GM19467 (cell line): Measurements from ENCODE around the gene PPP1R26.

Experiments used
- ATAC-seq: cut with Tn5 transposase; IDR thresholded peaks from one replicate; pipeline ENCODE4 v1.9.1; 2021; ENCODE audit warnings: mild to moderate bottlenecking, moderate library complexity; ENCODE audit not compliant: unreplicated experiment

PPP1R26 gene

DNA sequence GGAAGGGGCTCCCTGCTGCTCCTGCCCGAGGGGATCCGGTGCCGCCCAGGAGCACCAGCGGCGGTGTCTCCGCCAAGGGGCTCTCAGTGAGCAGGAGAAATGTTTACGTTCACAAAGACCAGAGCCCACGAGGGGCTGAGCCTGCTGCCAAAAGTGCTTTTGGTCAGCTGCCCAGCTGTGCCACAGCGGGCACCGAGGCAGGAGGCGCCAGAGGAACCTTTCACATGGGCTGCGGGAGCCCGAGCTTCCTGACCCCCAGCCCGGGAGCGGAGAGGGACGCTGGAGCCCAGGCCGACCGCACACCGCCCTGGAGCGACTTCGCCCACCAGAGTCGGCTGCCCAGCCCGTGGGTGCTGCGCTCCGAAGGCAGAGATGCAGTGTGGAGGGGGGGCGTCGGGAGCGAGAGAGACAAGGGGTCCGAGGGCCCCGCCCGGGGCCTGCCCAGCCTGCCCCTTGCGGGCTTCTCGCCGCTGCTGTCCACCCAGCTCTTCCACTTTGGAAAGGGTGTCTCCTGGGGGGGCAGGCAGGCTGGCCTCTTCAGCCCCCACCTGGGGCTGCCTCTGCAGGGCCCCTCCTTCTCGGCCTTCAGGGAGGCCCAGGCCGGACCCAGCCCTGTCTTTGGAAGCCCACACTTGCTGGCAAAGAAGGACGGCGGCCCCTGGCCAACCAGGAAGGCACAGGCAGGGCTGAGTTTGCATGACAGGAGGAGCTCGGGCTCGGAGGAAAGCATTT lies 7.9 kb downstream of the PPP1R26 start:
- no peak for ATAC-seq

DNA sequence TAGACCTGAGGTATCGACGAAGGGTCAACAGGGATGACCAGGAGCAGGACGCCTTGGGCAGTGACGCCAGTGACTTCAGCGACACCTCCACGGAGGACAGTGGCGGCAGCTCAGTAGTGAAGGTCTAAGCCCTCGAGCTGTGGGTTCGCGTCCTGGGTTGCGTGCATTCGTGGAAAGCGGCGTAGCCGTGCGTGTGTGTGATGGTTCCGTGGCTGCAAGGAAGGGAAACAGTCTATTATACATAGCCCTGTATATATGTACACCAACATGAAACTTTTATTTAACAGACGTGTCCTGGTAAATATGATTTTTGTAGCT lies 8.4 kb downstream of the PPP1R26 start:
- ATAC-seq: no peak

DNA sequence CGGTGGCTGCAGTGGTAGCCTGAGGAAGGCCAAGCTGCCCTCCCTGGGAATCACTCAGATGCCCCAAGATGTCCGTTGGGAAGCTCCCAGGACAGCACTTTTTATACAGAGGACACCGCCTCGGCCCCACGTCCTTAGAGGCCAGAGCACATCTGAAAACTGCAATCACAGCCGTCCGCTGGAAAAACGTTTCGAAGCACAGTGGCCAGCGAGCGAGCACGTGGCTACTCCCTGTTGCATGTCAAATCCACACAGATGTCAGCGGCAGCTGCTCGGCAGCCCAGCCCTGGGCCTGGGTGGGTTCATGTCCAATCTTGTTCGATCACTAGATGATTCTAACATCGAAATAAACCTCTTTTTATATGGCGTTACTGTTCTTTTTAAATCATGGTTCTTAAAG lies 8.9 kb downstream of the PPP1R26 start:
- ATAC-seq: no peak

DNA sequence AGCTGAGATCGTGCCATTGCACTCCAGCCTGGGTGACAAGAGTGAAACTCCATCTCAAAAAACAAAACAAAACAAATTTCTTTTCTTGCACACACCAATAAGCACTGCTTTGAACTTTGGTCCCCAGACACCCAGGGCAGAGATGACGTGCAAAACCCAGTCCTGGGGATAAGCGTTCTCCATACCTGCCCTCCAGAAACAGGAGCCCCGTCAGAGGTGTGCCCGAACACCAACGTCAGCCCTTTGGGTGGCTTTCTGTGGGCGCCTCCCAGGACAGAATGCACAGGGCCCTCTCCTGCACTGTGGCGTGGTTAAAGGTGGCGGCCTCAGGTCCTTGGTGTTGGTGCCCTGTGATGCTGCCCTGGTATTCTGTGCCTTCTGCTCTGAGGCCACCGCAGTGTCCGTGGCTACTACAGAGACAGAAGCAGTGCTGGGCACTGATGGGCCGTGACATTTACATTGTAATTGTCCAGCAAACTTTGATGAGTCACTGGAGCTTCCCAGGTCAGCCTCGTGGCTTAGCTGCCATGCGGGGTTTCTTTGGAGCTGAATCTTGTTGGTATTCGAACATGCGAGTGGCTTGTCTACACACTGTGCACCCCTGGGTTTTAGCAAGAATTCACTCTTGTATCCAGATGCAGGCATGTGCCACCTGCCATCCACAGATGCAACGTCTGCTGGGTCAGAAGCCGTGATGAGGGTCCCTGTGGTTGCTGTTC lies 9.8 kb downstream of the PPP1R26 start:
- no peak for ATAC-seq

DNA sequence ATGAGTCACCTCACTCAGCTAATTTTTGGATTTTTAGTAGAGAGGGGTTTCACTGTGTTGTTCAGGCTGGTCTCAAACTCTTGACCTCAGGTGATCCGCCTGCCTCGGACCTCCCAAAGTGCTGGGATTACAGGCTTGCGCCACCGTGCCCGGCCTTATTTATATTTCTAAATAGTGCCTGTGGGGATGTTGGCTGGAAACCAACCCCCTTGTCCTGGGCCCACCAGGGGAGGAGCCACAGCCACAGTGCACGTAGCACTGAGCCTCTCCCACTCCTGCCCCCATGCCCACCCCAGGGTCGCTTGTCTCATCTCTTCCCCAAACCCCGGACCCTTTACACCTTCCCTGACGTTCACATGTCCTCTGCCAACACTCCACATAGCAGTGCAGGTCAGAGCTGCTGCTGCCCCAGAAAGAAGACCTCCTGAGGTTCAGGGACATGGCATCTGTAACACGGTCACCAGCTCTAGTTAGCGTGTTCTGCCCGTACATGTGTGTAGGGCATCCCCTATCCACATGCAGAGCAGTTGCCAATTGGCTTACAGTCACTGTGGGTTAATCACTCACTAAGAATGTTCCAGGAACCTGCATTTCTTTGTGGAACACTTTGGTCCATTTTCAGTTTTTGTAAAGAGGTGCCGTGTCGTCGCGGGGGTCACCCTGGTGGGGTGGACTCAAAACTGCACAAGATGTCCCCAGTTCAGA lies 10.7 kb downstream of the PPP1R26 start:
- no peak for ATAC-seq

DNA sequence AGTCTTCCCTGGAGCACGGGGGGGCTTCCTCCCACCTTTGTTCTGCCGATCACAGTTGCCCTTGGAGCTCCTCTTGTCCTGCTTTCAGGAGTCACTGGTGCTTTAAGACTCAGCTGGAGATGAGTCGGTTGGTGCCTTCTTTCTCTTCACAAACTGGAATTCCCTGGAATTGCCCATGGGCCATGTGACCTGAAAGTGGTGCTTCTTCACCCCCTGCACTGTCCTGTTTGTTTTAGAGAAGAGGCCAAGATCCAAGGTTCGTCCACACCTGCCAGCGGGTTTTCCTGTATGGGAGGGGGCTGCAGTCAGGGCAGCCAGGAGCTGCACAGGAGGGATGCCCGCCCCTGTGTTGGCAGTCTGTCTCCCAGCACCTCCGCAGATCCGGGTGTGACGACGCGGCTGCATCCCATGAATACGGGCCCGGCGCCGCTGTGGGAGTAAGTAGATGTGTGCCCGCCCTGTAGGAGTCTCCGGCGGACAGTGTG lies 11.4 kb downstream of the PPP1R26 start:
- ATAC-seq: no peak

DNA sequence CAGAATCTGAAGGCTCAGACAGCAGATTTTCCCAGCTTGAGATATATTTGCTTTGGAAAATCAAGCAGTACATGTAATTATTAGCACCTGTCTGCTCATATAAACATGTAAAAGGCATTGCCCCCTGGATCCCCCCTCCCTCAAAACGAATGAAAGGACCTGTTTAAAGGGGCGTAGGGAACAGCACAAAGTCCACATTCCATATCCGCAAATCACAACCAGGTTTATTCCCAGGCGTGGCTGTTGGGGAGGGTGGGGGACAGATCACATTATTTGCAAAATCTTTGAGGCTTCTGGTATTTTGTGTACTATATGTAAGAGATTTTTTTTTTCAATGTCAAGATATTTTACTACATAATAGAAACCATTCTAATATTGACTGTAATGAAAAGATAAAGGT lies 12.2 kb downstream of the PPP1R26 start:
- ATAC-seq: no peak

DNA sequence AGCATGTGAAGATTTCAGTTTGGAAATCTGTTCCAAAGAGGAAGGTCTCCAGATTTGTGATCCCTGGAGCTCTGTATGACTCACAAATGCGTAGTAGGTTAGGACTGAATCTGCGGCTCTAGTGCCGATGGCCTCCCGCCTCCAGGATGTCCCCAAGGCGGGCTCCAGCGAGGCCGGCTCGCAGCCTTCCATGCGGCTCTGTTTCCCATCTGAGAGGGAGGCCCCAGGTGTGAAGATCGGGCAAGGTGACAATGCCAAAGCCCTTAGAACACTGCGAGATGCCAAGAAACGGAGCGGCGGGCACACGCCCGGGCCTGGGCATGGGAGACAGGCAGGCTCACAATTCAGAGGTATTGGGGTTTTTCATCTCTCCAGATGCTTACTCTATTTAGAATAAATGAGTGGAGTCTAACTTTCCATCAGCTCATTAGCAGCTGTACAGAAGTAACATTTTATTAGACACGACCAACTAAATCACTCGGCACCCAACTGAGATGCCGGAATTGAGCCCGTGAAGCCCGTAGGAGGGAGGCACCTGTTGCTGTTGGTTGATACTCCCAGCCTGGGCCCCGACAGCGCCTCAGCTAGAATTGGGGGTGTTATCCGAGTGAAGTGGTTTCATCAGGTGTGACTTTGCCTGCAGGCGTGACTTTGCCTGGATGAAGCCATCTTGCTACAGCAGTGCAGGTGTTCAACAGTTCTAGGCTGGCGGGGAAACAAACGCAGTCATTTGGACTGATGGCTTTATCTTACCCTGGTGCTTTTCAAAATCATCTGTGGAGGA lies 13.5 kb downstream of the PPP1R26 start:
- ATAC-seq: no peak

DNA sequence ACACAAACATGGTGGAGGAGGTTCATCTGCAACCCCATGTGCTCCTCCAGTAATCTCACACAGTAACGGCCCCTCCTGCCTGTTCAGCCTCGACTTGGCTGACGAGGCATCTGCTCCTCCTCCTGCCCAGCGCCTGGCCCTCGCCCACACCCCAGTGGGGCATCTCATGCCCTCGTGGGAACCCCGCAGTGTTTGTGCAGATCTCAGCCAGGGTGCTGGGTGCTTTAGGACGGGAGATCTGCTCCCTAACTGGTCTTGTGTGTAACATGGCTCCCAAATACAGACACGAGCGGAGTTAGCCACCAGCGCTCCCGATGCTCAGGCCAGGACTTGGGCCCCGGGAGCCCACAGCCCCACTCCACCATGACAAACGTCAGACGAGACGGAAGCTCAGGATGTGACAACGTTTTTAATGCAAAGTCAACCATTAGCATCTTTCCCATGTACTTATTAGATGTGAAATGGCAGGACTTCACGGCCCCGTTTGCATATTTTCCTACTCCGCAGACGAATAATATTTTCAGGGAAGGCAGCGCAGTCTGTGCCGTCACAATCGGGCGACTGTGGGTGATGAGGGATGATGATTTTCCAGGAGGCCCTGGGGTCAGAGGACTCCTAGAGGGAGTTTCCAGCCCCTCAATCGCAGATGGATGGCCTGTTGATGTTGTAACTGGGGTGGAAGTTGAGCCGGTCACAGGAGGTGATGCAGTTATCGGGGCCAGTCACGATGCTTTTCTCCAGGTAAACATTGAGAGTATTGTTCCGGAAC lies 15.4 kb downstream of the PPP1R26 start:
- no peak for ATAC-seq

DNA sequence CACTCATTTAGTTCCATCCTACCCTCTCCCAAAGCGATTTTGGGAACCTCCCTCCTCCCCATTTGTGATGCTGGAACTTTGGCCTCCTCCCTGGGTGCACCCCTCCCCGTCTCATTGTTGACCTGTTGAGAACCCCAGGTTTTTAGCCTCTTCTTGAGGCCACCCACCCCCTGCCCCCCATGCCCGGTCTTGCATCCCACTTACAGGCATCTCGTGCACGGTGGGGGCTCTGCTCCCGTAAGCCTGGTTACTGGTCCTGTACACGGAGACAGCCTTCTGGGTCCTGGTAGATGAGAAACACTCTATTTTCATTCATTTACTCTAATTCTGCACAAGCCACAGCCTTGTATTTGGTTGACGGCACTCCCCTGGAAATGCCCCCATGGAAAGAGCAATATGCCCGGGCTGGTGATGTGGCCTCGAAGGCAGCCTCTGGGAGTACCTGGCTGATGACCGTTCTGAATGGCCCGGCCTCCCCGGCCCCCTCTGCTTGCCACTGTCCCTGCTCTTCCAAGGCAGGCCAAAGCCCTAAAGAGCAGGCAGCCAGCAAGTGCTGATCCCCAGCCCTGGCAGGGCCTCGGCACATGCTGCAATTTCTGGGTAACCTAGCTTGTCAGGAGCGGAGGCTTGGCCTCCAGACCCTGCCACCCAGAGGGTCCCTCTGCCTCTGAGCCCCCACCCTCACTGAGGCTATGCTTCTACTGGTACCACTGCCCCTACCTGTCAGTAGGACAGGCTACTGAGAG lies 19.0 kb downstream of the PPP1R26 start:
- ATAC-seq: no peak

DNA sequence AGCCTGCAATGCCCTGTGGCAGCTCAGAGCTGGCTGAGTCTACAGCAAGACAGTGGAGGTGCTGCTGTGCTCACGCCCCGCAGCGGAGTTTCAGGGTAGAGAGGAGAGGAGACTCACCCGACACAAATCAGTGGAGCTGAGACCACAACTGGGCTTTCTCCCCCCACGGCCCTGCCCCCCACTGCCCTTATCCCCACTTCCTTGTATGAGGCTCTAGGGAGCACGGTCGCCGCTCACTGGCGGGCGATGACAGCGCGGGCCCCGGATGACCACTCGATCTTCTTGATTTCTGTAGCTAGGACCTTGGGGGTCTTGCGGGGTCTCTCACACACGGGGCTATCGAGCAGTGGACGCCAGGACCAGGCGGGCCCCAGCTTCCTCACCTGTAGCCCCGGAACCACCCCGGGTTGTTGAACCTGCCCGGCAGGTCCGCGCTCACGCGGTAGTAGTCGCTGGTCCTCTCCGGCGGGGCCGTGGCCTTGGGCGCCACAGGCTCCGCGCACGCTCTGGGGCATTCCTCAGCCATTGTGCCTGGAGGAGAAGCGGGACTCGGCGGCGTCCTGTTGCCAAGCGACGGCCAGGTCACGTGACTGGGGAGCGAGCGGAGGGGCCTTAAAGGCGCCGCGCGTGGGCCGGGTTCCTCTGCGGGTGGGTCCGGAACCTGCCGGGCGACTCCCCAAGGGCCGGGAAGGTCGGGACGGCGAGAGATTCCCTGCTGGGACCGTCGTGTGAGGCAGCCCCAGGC lies 19.9 kb downstream of the PPP1R26 start:
- ATAC-seq: no peak

DNA sequence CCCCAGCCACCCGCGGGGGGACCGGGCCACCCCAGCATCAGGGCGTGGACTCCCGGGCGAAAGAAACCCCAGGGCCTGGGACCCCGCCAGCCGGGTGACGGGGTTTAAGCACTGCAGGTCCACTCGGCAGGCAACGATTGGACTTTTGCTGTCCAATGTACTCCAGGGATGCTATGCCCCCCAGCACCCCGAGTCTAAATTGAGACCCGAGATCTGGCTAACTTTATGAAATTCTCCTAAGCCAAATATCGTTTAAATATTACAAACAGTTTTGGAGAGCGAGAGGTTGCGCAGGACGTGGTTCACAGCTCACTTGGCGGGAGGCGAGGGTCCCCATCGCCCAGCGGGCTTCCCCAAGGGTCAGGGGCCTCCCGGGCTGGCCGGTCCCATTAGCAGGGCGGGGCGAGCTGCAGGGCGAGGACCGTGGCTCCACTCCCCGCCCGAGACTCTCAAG lies 20.5 kb downstream of the PPP1R26 start:
- ATAC-seq: no peak

DNA sequence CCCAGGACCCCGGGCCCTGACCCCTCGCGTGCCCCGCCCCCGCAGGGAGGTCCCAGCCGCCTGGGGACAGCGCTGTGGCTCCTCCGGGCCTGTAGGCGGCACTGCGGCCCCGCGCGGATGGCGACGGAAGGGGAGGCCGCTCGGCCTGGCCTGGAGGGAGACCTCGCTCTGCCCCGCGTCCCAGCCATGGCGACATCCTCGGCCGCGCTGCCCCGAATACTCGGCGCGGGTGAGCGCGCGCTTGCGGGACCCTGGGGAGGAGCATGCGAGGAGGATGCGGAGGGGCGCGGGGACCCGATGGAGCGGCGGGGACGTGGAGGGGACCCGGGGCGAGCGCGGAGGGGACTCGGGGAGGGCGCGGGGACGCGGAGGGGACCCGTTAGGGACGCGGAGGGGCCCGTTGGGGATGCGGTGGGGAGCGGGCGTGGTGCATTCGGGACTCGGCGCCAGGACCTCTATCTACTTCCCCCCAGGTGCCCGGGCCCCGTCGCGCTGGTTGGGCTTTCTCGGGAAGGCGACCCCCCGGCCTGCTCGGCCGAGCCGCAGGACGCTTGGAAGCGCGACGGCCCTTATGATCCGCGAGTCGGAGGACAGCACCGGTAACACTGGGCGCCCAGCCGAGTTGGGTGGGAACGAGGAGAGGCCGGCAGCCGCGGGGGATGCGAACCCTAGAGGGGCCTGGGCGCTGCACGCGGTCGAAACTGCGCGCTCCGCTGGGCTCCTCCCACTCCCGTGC lies 21.1 kb downstream of the PPP1R26 start, which contains the start of gene MRPS2:
Gene MRPS2, plus strand, starts transcription at position 158 of the 736 bp plus-strand sequence. Its CDS starts 29 bp downstream, at position 187.
- peak; percentile 79 for ATAC-seq

DNA sequence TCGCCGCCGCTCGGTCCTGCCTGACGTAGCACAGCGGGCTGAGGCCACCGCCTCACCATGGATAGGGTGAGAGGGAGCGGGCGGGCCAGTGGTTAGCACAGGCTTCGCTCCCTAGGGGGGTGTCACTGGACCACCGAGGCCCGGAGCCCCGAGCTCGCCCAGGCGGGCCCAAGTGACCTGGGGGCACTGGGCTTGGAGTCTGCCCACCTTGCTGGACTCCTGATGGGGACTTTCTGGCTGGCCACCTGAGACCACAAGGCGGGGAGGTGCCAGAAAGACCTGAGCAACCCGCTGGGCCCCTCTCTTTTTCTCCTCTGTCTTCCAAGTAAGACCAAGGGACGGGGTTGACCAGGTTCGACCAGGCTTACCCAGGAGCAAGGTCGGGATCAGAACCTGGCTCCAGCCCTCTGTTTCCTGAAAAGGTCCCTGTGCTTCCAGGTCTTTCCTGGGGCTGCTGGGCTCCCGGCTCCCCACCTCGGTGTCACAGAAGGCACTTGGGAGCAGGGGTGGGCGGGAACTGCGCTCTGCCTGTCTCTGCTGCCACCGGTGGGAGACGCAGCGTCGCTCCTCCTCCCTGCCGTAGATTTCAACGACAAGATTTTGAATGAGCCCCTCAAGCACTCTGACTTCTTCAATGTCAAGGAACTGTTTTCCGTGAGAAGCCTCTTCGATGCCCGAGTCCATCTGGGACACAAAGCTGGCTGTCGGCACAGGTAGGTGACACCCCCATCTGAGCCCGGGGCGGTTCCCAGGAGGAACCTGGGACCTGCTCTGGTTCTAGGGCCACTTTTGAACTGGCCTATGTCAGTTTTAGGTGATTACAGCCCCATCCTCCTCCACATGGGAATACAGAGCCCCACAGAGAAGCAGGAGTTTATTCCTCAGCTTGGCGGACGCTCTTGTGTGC lies 21.9 kb downstream of the PPP1R26 start:
- no peak for ATAC-seq

DNA sequence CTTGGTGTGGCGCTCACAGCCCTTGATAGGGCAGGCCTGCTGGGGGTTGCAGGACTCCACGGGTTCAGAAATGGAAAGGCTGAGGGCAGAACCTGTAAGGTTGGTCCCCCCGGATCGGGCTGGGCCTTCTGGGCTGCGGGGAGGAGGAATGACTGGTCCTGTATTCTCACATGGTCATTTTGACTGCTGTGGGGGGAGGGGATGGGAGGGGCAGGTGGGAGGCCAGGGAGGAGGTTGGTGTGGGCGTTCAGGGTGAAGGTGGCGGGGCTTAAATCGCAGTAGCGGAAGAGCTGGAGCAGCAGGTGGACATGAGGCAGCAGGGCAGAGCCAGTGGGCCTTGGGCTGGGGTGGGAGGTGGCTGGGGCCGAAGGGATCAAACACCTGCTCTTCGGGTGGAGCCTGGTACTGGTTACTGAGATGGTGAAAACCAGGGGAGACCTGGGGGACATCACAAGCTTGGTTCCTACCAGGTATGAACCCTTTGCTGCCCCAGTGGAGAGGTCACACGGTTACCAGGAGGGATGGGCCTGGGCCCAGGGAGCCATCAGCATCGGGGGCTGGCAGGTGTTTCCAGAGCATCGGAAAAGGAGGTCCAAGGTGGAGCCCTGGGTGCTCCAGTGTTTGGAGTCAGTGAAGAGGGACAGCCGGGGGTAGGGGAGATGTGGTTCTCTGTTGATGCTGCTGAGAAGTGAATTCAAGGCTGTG lies 22.7 kb downstream of the PPP1R26 start:
- no peak for ATAC-seq

DNA sequence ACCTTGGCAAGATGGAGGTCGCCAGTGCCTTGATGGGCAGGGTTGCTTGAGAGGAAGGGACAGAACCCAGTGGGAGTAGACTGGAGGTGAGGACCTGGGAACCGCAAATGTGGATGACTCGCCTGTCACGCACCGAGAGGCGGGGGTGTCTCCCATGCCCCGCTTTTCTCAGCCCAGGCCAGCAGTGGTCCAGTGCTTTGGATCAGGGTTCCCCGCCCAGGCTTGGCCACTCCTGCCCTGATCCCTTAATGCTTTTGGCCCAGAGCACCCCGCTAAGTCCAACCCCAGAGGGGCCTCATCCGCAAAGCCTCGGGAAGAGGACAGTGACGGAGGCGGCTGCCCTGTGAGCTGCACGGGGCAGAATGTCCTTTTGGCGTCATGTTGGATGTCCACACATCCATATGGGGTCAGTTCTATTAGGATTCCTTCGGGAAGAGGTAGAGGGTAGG lies 23.3 kb downstream of the PPP1R26 start:
- no peak for ATAC-seq
